ENCODE measurements around the gene QTRT2. TPM values are rescaled to one million over a fixed set of nuclear protein-coding genes. Genes with fewer than 3 reads are reported as not detected.

The QTRT2 gene
- total and polyA plus RNA-seq, 9 of the 15 experiments (the other 6 are each of a cell fraction or from before 2014, with no cell fraction given), result 10.2 to 25.1 (median 17.3) TPM

- CTCF ChIA-PET (ENCODE audit: low intra/inter-chr PET ratio), result interaction anchor here (0.6 kb wide), 1 partner anchor 456 kb away, joined by 4 read pairs; no protein-coding TSS in a partner anchor
Measured at GRCh38 chr3:114108137-114108536, 51.6 kb downstream of the QTRT2 start.

More at GRCh38 chr3:114108137-114108536, 51.6 kb downstream of the QTRT2 start:
- 0% methylated on average over 3 of the region's 8 CpGs for WGBS (ENCODE audit: insufficient coverage, low coverage, missing lambda C conversion rate)
- no TSS peak for BruUV-seq (replicated peaks)
- Histone ChIP-seq H3K9me1 (ENCODE audit: control insufficient read depth, insufficient read depth, low read length) (no peaks in the 10 kb centered on the region), H3K27me3 (ENCODE audit: control insufficient read depth in 2 of 2, insufficient read depth in 2 of 2, low read length in 2 of 2) (no peaks in the 10 kb centered on the region; a peak in 1 of 5 replicates), H3K4me3 (no peak overlapping the region), H3K9me3 (replicated peaks; ENCODE audit: control insufficient read depth, insufficient read depth, low read depth, low read length) (no peaks in the 10 kb centered on the region), H3K4me2 (ENCODE audit: insufficient read depth, low read length) (no peak overlapping the region), H3K27ac (ENCODE audit: extremely low read depth, low read depth, low read length) (no peak overlapping the region), H3K9ac (ENCODE audit: insufficient read depth in 1 of 2, low read depth in 2 of 2, low read length in 2 of 2) (no peak overlapping the region), H3K79me2 (ENCODE audit: control insufficient read depth, insufficient read depth, low read length) (no peaks in the 10 kb centered on the region), H4K20me1 (replicated peaks; ENCODE audit: control insufficient read depth, insufficient read depth, low read length) (no peaks in the 10 kb centered on the region), H2AFZ (ENCODE audit: low read depth, low read length) (no peak overlapping the region), H3K4me1 (replicated peaks in 1 of 2; ENCODE audit: control insufficient read depth in 2 of 2, insufficient read depth in 2 of 2, low read length in 2 of 2) (no peaks in the 10 kb centered on the region), H3K36me3 (ENCODE audit: control insufficient read depth, insufficient read depth, low read length) (no peaks in the 10 kb centered on the region)
- in situ Hi-C loops (cut with MboI) (no loop called here), intact Hi-C loops (cut with micrococcal nuclease) (no loop called here)
- FAIRE-seq, result no peak
- TF ChIP-seq ZNF165 (CRISPR knock-in tag; IDR thresholded peaks at IDR 0.05; ENCODE audit: borderline replicate concordance) (no peak), CTBP1 (IDR thresholded peaks at IDR 0.05; ENCODE audit: borderline replicate concordance) (no peak), RBM17 (IDR thresholded peaks at IDR 0.05; ENCODE audit: borderline replicate concordance, low read depth, low read length) (no peak), SRSF7 (optimal IDR thresholded peaks at IDR 0.05; ENCODE audit: low read depth, low read length) (no peak), ILF3 (IDR thresholded peaks at IDR 0.05; ENCODE audit: borderline replicate concordance) (no peak), STAT5B (CRISPR knock-in tag; IDR thresholded peaks at IDR 0.05) (no peak), MXD1 (CRISPR knock-in tag; IDR thresholded peaks at IDR 0.05; ENCODE audit: borderline replicate concordance, poor library complexity, severe bottlenecking) (no peak), CREB3 (tag; conservative IDR thresholded peaks at IDR 0.05; ENCODE audit: low read depth) (no peak), ZC3H11A (IDR thresholded peaks at IDR 0.05; ENCODE audit: low read depth, low read length) (no peak), PYGO2 (tag; IDR thresholded peaks at IDR 0.05) (no peak), BRCA1 (IDR thresholded peaks at IDR 0.05) (no peak), BRCA1 (CRISPR knock-in tag; IDR thresholded peaks at IDR 0.05) (no peak)
- POLR2A ChIA-PET, result no interaction called here
- ATAC-seq, result no peak
- no peak for DNase-seq (ENCODE audit: extremely low read depth in 1 of 4, low spot score in 3 of 4)

All from K562 (cell line).